Amniotic stem cell (primary cell): ENCODE results near the gene CLNK.
A peak's percentile ranks its signal among the peaks of the same experiment; 100 is the strongest.

Source experiments
- DNase-seq: peaks from one replicate; lab custom pipeline; 2025; lab: John Stamatoyannopoulos, UW

Gene CLNK

GRCh38 chr4:10701161-10701560 is 16.6 kb upstream of the CLNK start:
- DNase-seq = no peak

DNA sequence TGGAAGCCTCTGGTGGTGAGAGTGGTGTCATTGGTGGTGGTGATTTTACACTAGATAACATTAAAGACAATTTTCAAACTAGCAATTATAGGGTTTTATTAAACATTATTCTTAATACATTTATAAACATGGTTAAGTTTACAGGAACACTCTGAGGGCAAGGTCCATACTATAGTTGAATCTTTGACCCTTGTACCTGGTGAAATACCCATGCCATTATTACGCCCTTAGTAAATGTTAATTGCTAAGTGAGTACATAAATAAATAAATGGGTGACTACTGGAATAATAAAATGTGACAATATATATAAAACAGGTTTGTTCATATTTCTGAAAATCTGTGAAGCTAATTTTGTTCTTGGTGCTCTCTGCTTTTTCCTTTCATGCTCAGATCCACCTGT is 13.6 kb upstream of the CLNK start:
- DNase-seq = no peak

DNA sequence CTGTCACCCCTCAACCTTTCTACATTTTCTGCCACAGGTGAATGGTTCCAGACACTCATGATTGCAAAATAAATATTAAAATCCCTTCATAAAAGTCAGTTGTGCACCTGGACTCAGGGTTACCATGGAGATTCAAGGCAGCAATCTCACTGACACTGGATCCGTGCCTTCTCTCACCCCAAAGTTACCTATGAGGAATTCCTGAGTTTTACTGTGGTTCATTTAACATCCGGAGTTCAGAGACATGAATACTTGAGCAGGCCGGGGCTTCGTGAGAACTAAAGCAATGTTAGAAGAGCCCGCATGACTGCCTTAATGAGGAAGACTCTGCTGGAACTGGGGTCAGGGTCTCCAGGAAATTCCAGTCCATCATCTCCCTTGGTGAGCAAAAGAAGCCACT is 12.5 kb upstream of the CLNK start:
- DNase-seq = no peak

DNA sequence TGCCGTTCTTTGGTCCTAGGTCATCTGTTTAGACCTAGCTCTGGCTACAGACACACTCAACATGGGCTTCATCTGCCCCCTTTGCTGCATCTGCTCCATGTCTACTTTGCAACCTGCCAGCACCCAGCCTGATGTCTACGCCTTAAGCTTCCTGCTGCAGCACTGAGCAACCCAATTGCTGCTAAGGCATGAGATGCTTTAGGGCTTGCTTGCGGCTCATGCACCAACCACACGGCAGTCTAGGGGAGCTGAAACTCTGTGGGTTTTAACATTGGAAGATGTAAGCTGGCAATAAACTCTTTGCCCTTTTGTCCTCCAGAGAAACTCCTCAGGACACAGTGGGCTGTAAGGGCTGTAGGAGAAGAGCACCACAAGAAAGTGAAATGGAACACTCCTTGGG is 11.7 kb upstream of the CLNK start:
- DNase-seq = no peak

GRCh38 chr4:10694828-10695209 is 10.3 kb upstream of the CLNK start:
- no peak for DNase-seq

- DNase-seq = no peak
These were observed 9.7 kb upstream of the CLNK start for GRCh38 chr4:10694151-10694827.

DNA sequence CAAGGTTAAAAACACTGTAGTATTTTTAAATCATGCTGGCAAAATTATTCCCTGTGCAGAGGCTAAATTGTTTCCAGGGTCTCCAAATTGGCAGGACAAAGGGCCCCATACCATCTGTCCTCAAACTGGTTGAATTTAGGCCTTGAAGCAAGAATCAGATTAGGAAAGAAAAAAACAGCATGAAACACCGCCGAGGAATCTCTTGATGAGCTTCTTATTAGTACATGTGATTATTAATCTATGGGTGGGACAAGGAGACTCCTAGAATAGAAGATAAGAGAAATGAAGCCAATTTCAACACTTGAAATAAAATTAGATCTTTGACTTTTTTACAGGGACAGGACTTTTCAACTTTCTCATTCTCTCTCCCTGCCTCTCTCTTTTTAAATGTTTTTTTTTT is 7.1 kb upstream of the CLNK start:
- no peak for DNase-seq

GRCh38 chr4:10690185-10690907 is 5.8 kb upstream of the CLNK start:
- DNase-seq = no peak

DNA sequence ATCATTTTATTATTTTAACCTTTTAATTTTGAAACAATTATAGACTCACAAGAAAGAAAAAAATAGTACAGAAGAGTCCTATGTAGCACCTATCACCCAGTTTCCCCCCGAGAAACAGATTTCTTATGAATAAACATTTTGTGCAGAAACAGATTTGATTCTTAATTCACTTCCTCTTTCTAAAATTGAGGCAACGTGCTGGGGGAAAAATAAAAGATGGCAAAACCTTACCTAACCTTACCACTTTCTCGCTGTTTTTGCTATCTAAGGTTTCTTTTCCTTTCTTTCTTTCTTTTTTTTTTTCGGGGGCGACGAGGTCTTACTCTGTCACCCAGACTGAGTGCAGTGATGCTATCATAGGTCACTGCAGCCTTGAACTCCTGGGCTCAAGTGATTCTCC is 4.3 kb upstream of the CLNK start:
- no peak for DNase-seq

GRCh38 chr4:10688022-10688421 is 3.5 kb upstream of the CLNK start:
- no peak for DNase-seq

- DNase-seq = no peak
These were observed 3.0 kb upstream of the CLNK start for GRCh38 chr4:10687526-10687925.

GRCh38 chr4:10682397-10682796 is 2.2 kb downstream of the CLNK start:
- DNase-seq = no peak

DNA sequence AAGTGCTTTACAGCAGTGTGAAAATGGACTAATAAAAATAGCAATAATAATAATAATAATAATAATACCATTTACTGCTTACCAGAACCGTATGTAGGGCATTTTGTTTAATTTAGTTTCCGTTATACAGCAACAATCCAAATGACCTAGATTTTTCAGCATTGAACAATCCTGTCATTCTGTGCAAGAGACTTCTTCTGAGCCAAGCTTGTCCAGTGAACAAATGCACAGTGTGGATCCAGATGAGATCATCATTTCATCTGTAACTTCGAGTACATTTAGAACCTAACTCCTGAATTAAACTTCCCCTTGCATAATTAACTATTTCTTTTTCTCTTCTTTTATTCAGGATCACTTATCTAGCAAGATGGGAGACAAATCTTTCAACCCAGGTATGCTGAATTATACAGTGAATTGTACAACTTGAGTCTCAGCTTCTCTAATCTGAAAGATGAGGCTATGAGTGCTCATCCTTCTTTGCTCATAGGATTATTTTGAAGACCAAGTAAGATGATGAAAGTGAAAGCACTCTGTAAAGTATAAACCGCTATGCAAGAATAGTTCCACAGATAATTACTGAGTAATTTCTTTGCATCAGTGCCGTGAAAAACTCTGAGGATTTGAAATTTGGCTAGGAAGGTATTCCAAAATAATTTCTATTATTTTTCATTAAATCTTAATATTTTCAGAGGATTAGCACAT is 6.6 kb downstream of the CLNK start:
- DNase-seq = no peak

DNA sequence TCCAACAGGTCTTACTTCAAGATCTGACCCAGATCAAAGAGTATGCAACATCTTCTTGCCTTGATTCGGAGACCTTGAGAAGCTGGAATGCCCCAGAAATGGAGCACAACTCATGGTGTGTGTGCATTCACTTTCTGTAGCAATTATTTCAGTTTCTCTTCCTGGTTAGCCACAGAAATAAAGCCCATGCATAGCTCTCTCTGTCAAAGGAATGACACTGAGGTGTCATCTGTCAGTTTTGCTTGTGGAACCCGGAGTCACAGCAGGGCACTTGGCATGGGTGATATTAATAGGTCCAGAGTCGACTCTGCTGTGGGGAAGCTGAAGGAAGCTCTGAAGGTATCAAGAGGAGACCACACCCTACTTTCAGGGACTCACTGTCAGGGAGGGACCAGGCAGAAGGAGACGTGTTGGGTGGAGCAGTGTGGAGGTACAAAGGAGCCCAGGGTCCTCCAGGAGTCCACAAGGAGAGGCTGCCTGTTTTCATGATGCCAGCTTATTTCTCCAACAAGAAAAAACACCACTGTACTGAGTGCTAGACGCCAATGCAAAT is 10.7 kb downstream of the CLNK start:
- no peak for DNase-seq

GRCh38 chr4:10672379-10672778 is 12.2 kb downstream of the CLNK start:
- DNase-seq = no peak

DNA sequence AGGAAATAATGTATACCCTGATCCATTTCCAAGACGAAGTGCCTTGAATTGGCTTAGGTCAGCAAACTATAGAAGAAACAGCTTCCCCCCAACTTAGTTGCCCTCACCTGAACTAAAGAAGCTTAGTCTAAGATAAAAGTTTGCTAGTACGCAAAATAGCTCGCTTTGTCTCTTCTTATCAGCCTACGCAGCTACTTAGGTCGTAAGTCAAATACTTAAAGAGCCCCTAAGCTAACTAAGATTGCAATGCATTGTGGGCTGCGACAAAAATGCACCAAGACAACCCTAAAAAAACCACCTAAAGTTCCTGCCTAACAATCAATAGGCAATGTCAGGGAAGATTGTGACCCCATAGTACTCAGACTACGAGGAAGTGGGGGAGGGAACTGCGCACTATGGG is 12.8 kb downstream of the CLNK start:
- no peak for DNase-seq

GRCh38 chr4:10671366-10671765 is 13.2 kb downstream of the CLNK start:
- DNase-seq = no peak

GRCh38 chr4:10670321-10670720 is 14.2 kb downstream of the CLNK start:
- DNase-seq = no peak

DNA sequence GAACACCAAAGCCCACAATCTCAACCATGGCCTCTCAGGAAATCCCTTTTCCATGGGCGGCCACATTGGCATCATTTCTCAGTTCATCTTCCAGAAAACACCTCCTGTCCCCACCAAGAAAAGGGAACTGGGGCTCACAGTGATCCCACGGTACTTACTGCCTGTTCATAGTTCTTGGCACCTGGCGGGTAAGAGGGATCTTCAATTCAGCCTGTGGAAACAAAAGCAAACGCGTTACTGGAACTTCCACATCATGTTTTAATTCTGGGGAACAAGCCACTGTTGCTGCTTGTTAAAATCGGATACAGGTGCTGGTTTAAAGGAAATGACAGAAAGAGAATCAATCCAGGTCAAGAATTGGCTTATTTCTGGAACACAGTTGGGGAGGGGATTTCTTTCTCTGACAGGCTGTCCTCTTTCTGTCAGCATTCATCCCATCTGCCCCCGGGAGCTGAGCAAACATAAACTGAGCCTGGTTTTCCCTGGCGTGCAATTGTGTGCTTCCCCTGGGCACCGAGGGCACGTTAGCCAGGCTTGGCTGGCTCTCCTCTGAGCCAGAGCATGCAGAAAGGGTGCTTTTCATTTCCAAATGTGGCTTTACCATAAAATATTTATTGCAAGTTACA is 16.8 kb downstream of the CLNK start:
- DNase-seq = no peak

- no peak for DNase-seq
These were observed 18.0 kb downstream of the CLNK start for GRCh38 chr4:10666616-10667015.

GRCh38 chr4:10664408-10664807 is 20.2 kb downstream of the CLNK start:
- peak; percentile 33 for DNase-seq

GRCh38 chr4:10662937-10663336 is 21.6 kb downstream of the CLNK start:
- no peak for DNase-seq

- DNase-seq = no peak
These were observed 23.5 kb downstream of the CLNK start for GRCh38 chr4:10661047-10661446.
